ELR (cell line): ENCODE results near the gene NRTN.
A peak's percentile ranks its signal among the peaks of the same experiment; 100 is the strongest.
"Not testable (repeated sequence)": the region's sequence is repeated elsewhere in the genome, so short reads cannot be mapped to it uniquely, and the experiment has no call there.

Source experiments
- DNase-seq: peaks from one replicate; pipeline ENCODE4 v3.0.0-alpha.2; 2015; ENCODE audit warnings: low read depth

Gene NRTN

DNA sequence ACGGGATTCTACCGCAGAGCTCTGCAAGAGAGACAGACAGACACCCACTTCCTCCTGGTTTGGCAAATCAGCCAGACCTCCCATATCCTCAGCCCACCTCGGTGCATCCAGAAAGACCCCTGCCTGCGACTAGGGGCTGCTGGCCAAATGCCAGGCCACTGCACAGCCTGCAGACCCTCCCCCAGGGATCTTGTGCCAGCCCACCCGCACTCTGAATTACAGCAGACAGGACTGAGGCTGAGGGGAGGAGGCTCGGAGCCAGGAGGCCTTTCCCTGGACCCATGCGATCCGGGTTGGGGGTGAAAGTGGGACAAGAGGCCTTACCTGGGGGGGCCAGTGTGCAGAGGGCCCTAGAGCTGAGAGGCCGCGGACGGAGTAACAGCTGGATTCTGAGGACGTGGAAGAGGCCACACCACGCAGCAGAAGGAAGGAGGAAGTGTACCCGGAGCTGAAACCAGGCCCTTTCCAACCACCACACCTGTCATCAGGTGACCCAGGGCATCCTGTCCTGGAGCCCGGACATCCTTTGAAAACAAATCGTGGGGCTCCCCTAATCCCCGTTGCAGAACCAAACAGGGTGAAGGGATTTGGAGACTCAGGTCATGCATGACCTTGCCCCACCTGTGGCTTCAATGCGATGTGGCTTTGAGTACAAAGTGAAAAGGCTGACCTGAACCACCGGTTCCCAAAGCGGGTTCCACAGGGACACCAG lies 33.6 kb downstream of the NRTN start:
- DNase-seq = no peak

DNA sequence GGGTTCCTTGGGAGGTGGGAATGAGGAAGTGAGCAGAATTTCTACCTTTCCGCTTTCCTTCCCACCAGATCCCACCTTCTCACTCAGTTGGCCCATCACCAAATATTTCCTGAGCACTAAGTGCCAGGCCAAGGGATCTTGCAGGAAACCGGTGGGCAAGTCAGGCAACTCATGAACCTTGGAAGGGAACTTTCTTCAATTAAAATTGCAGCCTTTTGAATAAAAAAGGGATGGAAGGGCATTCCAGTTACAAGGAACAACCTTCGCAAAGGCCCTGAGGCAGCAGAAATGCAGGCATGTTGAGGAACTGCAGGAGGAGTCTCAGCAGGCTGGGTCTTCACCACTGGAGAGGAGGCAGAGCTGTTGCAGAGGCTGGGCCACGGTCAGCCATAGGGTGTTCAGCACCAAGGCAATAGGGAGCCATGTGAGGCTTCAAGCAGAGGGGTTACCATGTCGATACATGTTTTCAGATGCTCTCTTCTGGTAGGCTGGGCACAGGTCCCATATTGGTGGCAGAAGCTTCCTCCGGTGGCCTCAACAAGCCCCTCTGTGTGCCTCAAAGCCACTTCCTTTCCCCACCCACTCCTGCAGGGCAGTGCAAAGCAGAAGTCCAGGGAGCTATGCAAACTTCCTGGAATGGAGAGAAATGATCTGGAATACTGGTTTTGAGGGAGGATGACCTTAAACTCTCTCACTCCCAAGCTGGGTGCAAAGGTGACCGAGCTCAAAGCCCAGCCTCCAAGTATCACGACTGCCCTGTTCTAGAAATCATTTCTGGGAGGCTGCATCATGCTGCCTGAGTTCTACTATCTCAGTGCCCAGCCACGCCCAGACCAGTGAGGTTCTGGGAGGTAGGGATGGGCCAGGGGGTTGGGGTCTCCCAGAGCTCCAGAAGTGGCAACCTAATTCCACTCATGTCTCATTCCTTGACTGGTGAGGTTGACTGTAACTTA lies 34.5 kb downstream of the NRTN start, which contains the start of gene FUT6:
FUT6 (minus strand) TSS at position 638 of the 953 bp plus-strand sequence. CDS start 7,135 bp downstream, outside the sequence.
- DNase-seq = no peak

DNA sequence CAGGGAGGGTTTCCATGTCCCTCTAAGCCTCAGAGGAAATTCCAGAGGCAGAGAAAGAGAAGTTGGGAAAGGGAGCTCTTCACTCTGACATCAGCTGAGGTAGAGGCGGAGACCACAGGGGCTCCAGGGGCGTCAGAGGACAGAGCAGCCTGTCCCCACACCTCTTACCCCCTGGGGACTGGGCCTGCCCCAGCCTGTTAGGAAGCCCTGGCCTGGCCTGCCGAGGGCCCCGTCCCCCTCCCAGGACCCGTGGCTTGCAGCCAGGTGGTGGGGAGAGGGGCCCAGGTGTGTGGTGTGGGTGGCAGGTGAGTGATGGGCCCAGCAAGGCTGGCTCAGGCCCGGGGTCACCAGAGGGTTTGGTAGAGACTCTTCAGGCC lies 36.9 kb downstream of the NRTN start:
- DNase-seq = not testable (repeated sequence)

DNA sequence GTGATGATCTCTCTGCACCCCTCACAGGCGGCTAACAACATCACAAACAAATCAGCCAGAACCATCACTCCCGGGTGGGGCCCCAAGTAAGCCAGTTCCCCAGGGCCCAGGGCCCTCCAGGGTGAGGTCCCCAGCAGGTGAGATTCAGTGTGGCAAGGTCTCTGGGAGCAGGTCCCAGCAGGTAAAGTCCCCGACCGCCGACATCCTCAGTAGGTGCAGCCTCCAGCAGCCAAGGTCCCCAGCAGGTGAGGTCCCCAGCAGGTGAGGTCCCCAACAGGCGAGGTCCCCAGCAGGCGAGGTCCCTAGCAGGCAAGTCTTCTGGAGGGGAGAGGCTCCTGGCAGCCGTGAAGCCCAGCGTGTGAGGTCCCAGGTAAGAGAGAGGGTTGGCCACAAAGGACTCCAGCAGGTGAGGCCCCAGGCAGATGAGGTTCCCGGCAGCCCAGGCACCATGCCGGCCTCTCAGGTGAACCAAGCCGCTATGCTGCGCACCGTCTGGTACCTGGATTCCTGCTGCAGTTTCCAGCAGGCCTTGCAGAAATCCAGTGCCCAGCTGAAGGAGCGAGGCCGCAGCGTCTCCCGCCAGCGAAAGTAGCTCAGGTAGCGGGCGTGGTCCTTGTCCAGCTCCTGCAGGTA lies 38.5 kb downstream of the NRTN start:
- no peak for DNase-seq

DNA sequence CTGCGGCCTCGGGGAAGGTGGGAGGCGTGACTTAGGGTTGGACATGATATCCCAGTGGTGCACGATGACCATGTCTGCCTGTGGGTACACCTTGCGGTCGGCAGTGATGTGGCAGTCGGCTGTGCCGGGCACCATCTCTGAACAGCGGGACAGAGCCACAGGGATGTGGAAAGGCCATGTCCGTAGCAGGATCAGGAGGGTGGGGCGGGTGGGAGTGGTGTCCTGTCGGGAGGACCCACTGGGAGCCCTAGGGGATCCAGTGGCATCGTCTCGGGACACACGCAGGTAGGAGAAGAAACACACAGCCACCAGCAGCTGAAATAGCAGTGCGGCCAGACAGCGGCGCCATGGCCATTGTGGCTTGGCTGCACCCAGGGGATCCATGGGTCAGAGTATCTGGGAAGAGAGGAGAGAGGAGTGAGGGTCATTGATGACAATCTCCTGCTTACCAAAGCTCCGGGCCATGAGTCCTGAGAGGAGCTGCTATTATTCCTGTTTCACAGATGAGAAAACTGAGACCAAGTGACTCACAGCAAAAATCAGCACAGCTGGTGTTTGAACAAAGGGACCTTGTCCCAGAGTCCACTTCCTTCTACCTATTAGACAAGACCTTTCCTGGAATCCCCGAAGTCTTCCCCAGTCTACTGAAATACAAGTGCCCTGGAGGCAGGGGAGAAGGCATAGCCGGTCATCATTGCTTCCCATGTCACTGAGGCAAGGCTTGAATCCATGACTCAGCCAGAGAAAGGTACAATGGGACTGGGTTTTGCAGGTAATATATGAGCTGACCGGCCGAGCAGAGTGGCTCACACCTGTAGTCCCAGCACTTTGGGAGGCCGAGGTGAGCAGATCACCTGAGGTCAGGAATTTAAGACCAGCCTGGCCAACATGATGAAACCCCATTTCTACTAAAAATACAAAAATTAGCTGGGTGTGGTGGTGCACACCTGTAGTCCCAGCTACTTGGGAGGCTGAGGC lies 39.9 kb downstream of the NRTN start:
- DNase-seq = no peak

DNA sequence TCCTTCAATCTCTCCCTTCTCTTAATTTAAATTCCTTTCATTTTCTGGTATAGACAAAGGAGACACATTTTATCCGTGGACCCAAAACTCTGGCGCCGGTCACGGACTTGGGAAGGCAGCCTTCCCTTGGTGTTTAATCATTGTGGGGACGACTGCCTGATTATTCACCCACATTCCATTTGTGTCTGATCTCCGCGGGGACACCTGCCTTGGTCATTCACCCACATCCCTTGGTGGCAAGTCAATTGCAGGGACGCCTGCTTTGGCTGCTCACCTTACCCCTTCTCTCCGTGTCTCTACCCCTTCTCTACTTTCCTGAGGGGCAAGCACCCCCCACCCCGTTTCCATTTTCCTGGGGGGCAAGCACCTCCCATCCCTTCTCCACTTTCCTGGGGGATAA lies 43.0 kb downstream of the NRTN start:
- DNase-seq = not testable (repeated sequence)

DNA sequence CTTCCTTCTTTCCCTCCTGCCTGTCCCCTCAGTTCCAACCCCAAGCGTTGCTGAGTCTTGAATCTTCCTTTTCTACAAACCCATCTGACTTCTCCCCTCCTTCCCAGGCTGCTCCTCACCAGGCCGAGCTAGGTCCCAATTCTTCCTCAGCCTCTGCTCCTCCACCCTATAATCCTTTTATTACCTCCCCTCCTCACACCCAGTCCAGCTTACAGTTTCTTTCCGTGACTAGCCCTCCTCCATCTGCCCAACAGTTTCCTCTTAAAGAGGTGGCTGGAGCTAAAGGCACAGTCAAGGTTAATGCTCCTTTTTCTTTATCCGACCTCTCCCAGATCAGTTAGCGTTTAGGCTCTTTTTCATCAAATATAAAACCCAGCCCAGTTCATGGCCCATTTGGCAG lies 43.8 kb downstream of the NRTN start:
- DNase-seq = not testable (repeated sequence)

DNA sequence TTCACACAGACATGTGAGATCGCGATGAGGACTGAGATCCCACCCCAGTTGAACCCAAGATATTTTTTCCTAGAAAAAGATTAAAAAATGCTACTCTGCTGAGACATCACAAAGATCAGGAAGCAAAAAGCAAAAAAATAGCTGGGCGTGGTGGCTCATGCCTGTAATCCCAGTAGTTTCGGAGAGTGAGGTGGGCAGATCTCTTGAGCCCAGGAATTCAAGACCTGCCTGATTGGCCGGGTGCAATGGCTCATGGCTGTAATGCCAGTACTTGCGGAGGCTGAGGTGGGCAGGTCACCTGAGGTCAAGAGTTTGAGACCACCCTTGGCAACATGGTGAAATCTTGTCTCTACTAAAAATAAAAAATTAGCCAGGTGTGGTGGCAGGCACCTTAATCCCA lies 45.3 kb downstream of the NRTN start:
- DNase-seq = no peak

DNA sequence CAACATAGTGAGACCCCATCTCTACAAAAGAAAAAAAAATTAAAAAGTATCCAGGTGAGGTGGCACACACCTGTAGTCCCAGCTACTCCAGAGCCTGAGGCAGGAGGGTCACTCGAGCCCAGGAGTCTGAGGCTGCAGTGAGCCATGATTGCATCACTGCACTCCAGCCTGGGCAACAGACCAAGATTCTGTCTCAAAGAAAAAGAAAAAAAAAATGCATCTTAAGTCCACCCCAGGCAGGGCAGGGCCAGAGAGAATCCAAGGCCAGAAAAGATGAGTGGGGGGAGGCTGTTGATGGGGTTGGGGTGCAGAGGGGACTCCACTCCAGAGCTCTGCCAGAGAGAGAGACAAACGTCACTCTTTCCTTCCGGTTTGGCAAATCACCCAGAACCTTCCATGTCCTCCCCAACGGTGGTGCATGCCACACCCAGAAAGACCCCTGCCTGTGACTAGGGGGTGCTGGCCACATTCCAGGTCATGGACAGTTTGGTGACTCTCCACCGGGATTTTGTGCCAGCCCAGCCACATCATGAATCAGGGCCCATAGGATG lies 46.0 kb downstream of the NRTN start:
- peak; percentile 42 for DNase-seq

DNA sequence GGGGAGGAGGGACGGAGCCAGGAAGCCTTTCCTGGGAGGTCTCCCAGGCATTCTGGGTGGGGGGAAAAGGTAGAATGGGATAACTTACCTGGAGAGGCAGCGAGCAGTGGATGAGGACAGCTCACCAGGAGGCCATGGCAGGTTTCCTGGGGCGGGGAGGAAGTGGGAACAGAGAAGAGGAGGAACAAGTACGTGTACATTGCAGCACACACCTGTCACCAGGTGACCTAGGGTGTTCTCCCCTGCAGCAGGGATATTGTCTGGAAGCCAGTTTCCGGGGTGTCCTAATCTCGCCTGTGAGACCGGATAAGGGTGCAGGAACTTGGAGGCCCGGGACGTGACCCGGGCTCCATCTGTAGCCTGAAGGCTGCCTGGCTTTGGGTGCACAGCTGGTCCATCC lies 46.4 kb downstream of the NRTN start, which contains the start of gene FUT3:
FUT3 (minus strand) TSS at position 148 of the 400 bp plus-strand sequence.
- no peak for DNase-seq

DNA sequence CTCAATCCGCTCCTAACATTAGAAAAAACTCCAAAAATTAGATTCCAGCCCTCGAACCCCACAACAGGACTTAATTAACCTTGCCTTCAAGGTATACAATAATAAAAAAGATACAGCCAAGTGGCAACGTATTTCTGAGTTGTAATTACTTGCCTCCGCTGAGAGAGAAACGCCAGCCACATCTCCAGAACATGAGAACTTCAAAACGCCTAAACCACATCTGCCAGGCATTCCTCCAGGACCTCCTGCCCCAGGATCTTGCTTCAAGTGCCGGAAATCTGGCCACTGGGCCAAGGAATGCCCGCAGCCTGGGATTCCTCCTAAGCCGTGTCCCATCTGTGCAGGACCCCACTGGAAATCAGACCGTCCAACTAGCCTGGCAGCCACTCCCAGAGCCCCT lies 49.3 kb downstream of the NRTN start:
- not testable (repeated sequence) for DNase-seq

DNA sequence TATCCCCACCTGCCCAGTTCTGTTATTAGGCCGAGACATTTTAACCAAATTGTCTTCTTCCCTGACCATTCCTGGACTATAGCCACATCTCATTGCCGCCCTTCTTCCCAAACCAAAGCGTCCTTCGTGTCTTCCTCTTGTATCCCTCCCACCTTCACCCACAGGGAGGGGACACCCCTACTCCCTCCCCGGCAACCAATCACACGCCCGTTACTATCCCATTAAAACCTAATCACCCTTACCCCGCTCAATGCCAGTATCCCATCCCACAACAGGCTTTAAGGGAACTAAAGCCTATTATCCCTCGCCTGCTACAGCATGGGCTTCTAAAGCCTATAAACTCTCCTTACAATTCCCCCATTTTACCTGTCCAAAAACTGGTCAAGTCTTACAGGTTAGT lies 50.3 kb downstream of the NRTN start:
- not testable (repeated sequence) for DNase-seq

DNA sequence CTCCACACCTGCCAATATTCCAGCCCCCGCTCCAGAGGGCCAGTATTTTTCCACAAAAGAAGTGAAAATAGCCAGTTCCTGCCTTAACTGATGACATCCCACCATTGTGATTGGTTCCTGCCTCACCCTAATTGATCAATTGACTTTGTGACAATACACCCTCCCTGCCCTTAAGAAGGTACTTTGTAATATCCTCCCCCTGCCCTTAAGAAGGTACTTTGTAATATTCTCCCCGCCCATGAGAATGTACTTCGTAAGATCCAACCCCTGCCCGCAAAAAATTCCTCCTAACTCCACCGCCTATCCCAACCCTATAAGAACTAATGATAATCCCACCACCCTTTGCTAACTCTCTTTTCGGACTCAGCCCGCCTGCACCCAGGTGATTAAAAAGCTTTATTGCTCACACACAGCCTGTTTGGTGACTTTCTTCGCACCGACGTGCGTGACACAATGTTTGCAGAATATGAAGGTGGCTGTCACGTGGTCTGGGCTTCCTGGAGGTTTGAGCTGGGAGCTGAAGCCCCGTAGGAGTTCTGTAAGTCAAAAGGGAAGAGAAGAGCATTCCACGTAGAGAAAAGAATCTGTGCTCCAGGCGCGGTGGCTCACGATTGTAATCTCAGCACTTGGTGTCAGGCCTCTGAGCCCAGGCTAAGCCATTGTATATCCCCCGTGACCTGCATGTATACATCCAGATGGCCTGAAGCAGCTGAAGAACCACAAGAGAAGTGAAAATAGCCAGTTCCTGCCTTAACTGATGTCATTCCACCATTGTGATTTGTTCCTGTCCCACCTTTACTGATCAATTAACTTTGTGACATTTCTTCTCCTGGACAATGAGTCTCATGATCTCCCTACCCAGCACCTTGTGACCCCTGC lies 52.6 kb downstream of the NRTN start:
- no peak for DNase-seq

DNA sequence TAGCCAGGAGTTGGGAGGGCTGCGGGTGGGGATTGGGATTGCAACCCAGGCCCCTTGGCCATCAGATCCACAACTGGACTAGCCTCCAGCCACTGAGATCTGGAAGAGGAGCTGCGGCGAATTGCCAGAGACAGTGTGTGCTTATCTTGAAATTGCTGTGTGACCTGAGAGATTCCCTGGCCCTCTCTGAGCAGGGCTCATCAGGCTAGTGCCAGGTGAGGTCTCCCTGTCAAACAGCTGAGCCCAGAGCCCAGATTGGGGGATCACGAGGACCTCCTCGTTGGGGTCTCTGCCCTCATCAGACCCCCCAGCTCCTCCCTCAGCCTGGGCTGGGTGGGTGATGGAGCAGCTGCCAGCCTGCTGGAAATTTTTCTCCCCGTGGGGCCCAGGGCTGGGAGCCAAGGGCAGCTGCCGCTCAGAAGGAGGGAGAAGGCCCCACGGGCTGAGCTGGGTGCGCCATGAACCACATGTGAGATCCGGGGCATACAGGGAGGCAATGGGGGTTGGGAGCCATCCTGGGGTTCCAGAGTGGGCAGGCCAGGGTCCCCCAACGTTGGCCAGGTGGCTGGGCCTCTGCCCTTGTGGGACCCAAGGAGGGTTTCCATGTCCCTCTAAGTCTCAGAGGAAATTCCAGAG lies 58.3 kb downstream of the NRTN start:
- no peak for DNase-seq

DNA sequence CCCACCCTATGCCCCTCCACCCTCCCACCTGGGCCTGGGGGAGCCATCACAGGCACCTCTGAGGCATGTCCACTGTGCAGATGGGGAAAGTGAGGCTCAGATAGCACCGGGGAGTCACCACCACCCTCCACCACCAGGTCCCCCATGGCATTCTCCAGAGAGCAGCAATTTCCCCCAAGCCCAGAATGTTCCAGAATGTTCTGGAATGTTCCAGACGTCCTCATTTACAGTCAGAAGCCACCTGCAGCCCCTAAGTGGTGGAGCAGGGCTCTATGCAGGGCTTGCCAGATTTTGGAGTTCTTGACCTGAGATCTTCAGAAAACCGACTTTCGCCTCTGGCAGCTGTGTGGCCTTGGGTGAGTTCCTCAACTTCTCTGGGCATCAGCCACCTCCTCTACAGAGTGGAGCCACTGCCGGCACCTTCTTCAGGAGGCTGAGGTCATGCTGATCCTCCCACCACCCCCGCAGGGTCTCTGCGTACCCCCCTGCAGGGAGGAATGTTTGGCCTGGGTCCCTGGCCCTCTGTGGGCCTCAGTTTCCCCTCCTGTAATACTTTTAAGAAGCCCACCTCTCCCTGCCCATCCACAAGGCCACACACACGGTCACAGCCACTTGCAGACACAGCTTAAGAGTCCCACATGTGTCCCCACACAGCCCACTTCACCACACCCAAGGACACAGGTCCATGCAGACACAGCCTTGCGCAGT lies 59.3 kb downstream of the NRTN start:
- DNase-seq = no peak

DNA sequence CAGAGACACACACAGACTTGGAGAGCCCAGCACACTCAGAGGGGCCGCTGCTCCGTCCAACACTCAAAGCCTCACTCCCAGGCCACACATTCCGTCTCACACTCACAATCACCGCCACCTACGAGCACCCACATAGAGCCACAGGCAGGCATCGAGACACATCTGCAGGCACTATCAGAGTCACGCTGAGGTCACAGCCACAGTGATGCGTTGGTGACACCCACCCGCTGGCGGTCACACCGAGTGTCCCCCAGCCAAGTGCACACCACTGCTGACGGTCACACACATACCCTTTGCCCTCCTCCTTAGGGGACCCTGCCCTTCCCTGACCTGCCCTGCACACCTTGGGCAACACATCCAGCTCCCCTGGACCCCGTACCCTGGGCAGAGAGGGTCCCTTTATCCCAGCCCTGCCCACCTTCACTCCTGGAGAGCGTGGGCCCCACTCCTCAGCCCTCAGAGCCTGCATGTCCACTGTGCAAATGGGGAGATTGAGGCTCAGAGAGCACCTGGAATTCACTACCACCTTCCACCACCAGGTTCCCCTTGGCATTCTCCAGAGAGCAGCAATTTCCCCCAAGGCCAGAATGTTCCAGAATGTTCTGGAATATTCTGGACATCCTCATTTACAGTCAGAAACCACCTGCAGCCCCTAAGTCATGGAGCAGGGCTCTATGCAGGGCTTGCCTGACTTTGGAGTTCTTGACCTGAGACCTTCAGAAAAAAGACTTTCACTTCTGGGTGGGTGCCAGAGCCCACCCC lies 60.0 kb downstream of the NRTN start:
- DNase-seq = no peak

DNA sequence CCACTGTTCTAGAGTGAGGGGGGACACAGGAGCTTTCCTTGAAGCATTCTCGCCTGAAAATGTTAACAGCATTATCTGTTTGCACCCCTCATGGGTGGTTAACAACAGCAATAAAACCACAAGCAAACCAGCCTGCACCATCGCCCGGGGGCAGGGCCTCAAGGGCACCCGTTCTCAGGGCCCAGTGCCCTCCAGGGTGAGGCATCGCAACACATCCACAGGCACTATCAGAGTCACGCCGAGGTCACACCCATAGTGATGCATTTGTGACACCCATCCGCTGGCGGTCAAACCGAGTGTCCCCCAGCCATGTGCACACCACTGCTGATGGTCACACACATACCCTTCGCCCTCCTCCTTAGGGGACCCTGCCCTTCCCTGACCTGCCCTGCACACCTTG lies 60.9 kb downstream of the NRTN start:
- no peak for DNase-seq
